Hematopoietic multipotent progenitor cell treated with erythropoietin and hydrocortisone succinate and interleukin-3 and kit ligand, for 17 days (in vitro differentiated cells): ENCODE results near the gene RB1.
"Not testable (repeated sequence)": the region's sequence is repeated elsewhere in the genome, so short reads cannot be mapped to it uniquely, and the experiment has no call there.

Experiments
- DNase-seq: peaks from one replicate; pipeline ENCODE4 v3.0.0-alpha.2; 2015; ENCODE audit warnings: low spot score

The RB1 gene

DNA sequence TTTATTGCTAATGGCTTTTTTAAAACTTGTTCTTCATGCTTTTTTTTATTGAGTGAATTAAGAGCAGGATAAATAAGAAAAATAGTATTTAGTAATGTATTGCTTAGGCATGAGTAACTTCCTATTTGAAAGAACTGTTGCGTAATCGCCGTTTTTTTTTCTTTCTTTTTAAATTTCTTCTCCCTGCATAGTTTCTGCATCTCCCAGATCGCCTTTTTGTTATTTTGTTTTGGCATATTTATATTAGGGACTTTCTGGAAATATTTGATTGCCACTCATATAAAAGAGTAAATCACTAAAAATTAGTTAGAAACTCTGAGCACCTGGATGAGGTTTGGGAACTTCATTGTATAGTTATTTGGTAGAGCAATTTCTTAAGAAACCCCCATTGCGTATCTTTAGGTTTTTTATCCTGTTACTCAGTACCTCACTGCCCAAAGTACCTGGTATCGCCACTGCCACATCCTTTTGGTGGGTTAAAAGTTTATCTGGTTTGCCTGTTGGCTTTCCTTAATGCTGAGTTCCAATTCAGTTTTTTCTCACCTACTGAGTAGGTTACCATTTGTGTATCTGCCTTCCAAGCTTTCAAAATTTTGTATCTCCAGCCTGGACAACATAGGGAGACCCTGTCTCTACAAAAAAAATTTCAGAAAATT is 145.5 kb downstream of the RB1 start:
- DNase-seq, result no peak

DNA sequence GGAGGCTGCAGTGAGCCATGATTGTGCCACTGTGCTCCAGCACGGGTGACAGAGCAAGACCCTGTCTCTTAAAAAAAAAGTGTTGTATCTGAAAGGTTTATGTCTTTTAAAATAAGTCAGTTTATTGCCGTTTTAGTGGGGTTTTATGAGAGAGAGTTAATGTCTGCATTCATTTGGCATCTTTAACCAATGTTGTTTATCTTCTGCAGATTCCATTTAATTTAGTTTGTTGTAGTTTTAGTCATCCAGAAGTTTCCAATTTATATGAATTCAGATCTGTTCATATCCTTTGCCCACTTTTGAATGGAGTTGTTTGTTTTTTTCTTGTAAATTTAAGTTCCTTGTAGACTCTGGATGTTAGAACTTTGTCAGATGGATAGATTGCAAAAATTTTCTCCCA is 146.1 kb downstream of the RB1 start:
- DNase-seq, result no peak

DNA sequence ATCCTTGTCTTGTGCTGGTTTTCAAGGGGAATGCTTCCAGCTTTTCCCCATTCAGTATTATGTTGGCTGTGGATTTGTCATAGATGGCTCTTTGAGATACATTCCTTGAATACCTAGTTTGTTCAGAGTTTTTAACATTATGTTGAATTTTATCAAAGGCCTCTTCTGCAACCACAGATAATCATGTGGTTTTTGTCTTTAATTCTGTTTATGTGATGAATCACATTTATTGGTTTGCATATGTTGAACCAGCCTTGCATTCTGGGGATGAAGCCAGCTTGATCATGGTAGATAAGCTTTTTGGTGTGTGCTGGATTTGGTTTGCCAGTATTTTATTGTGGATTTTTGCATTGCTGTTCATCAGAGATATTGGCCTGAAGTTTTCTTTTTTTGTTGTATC is 147.6 kb downstream of the RB1 start:
- not testable (repeated sequence) for DNase-seq

- no peak for DNase-seq
Observed at GRCh38 chr13:48456546-48456945, 153.0 kb downstream of the RB1 start.

GRCh38 chr13:48457578-48458242 is 154.2 kb downstream of the RB1 start:
- no peak for DNase-seq

DNA sequence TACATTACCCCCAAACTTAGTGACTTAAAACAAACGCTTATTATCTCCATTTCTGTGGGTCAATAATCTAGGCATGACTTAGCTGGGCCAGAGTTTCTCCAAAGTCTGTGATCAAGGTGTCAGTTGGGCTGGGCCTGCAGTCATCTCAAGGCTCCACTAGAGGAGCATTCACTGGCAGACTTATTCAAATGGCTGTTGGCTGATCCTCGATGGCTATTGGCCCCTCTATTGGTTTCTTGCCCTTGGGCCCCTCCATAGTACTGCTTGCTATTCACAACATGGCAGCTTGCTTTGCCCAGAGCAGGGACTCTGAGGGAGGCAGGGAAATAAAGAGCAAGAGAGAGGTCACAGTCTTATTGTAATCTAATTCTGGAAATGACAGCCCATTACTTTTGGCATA is 171.7 kb downstream of the RB1 start:
- no peak for DNase-seq

- DNase-seq, result no peak
Observed at GRCh38 chr13:48476215-48476614, 172.7 kb downstream of the RB1 start.

GRCh38 chr13:48476686-48477085 is 173.1 kb downstream of the RB1 start:
- DNase-seq, result no peak

DNA sequence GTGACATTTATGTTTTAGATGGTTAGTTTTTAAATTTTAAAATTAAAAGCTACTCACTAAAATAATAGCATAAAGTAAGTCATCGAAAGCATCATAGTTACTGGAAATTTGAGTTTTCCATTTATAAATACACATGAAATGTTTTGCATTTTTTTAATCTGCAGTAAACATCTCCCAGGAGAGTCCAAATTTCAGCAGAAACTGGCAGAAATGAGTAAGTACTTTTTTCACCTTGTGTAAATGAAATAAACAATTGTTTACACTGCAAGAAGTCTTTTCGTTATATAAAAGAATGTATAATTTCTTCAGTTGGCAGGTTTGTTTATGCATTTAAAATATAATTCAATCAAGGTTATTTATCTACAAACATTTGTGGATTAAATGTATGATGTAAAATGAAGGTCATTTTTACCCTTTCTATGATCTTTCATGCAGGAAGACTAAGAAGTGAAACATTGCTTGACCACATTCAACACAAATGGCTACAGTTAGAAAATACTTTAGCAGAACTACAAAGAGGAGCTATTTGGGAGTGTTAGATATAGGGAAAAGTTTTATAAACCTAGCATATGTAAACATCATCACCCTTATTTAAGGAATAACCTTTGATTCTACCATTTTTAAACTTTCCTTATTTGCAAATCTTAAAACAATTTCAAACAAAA is 173.8 kb downstream of the RB1 start:
- DNase-seq, result no peak

- DNase-seq, result no peak
Observed at GRCh38 chr13:48478391-48478790, 174.8 kb downstream of the RB1 start.

DNA sequence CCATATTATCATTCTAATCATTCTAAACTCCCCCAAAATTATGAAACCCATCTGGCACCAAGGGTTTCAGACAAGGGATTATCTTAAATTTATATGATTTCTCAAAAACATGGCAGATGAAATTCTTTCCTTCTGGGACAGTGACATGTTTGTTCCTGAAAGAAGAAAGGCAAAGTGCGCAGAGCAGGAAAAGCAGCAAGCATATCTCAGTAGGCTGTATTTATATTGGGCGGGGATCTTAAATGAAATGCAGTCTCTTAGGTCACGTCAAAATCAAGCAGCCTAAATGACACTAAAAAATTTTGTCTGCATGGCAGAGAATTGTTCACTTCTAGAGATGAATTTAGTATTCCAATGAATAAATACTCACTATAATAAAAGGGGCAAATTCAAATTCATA is 180.0 kb downstream of the RB1 start:
- DNase-seq, result no peak

GRCh38 chr13:48485432-48485831 is 181.9 kb downstream of the RB1 start:
- no peak for DNase-seq

DNA sequence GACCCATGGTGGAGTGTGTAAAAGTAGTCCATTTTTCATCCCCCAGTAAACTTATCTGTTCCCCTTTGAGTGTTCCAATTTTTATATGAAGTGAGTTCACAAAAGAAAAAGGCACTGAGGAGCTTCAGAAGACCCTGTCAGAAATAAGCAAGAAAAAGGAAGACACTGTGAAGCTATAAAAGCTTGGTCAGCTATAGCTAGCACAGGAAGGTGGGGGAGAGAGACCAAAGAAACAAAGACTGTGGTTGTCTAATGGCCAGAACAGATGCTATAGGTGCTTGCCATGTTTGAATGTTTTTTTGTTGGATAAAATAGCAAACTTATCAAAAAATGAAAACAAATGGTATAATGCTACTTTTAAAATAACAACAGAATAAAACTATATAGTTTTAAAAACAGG is 182.8 kb downstream of the RB1 start:
- no peak for DNase-seq

DNA sequence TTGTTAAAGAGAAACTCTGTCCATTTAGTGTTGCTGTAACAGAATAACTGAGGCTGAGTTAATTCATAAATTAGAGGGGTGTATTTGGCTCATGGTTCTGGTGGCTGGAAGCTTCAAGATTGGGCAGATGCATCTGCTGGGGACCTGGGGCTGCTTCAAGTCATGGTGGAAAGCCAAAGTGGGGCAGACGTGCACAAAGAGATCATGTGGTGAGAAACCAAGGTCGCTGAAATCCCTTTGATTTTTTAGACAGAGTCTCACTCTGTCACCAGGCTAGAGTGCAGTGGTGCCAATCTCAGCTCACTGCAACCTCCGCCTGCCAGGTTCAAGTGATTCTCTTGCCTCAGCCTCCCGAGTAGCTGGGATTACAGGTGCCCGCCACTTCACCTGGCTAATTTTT is 183.3 kb downstream of the RB1 start:
- no peak for DNase-seq

- DNase-seq, result no peak
Observed at GRCh38 chr13:48487968-48488367, 184.4 kb downstream of the RB1 start.

GRCh38 chr13:48488995-48489394 is 185.4 kb downstream of the RB1 start:
- DNase-seq, result no peak

DNA sequence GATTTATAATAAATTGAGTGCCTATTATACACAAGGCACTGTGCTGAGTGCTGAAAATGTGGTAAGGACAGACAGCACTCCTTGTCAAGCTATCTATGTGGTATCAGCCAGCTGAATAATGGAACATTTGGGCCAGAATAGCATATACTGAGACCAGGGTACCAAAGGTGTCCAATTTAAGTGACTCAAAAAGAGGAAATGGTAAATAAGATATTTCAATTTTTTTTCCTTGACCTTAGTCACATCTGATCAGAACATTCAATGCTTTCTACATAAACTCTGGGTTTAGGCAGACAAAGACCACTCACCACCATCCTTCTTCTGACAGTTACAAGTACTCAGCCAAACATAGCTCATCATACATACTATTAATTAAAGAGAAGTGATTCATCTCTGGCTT is 186.1 kb downstream of the RB1 start:
- DNase-seq, result no peak

DNA sequence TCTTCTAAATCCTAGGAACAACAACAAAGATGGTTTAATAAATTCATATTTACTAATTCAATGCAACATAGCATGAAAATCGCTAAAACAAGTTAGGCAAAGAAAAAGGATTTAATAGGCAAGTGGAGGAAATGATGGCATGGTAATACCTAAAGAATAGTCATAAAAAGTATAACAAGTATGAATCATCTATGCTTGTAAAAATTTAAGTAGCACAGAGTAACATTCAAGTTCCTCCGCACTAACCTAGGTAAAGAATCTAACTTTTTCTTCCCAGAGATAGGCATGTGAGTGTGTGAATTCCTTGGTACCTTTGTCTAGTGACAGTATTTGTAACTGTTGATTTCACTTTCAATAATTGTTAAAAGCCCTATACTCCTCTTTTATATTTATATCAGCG is 186.7 kb downstream of the RB1 start:
- DNase-seq, result no peak

- DNase-seq, result no peak
Observed at GRCh38 chr13:48491423-48492095, 188.0 kb downstream of the RB1 start.

DNA sequence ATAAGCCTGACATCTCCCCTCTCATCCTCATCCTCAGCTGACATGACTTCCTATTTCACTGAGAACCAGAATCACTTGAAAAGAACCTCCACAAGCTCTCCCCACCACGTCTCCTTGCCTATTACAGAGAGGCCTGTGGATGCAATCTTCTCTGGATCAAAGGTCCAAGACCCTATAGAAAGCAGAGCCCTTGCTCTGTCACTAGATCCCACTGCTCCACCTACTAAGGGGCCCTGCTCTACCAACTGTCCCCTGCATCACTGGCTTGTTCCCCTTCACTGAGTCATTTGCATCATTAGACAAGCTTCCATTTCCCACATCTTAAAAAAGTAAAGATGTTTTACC is 188.5 kb downstream of the RB1 start:
- DNase-seq, result no peak

- peak; percentile 29 for DNase-seq
Observed at GRCh38 chr13:48492470-48493065, 189.0 kb downstream of the RB1 start.

- DNase-seq, result no peak
Observed at GRCh38 chr13:48493066-48493765, 189.7 kb downstream of the RB1 start.
